A204.1 (cell line): ENCODE data around the gene MAP3K14.
"Not testable (repeated sequence)": the region's sequence is repeated elsewhere in the genome, so short reads cannot be mapped to it uniquely, and the experiment has no call there.

Experiments
- FAIRE-seq: peaks from 2 replicates; lab custom pipeline; 2012; peaks lifted over from hg19 to GRCh38; lab: Jason Lieb, UNC

MAP3K14 gene

DNA sequence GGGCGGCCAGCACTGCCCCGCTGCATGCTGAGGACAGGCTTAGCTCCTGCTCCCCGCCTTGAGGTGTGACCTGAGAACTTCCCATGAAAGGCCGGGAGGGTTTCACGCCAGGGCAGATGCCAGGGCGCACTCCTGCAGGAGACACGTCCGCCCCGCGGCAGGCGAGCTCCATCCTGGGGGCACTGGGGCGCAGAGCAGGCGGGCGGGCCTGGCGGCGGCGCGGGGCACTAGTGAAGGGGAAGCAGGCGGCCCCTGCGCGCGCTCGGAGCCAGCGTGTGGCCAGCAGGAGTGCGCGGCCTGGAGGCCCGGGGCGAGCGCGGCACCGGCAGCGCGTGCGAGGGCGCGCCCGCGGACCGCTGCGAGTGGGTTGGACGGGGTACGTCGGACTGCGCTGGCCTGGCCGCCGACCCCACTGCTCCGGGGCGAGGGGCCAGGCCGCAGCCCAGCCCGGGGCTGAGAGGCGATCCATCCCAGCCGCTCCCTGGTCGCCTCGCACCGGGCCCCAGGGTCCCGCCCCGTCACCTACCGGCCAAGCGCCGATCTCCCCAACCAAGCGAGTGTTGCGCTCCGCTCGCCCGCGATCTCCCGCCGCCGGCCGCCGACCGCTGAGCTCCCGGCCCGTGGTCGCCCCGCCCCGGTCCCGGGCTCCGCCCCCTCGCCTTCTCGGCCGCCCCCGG is at the start of gene MAP3K14:
TSS of gene MAP3K14 (minus strand) at position 587 of the 677 bp plus-strand sequence. CDS start 26,275 bp downstream, outside the sequence.
- no peak for FAIRE-seq

DNA sequence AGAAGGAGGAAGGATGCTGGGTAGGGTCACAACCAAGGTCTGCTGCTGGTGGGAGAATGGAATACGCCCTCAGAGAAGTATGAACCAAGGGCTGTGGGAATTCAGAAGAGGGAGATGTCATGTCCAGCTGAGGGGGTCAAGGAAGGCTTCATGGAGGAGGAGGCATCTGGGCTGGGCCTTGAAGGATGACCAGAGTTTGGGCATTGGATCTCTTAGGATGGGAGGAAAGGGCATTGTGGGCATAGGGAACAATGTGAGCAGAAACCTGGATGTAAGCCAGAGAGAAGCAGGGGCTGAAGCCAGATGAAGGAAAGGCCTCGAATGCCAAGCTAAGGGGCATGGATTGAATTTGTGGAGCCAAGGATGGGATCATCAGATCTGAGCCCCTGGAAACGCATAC is 49.2 kb upstream of the MAP3K14 start:
- FAIRE-seq: no peak

DNA sequence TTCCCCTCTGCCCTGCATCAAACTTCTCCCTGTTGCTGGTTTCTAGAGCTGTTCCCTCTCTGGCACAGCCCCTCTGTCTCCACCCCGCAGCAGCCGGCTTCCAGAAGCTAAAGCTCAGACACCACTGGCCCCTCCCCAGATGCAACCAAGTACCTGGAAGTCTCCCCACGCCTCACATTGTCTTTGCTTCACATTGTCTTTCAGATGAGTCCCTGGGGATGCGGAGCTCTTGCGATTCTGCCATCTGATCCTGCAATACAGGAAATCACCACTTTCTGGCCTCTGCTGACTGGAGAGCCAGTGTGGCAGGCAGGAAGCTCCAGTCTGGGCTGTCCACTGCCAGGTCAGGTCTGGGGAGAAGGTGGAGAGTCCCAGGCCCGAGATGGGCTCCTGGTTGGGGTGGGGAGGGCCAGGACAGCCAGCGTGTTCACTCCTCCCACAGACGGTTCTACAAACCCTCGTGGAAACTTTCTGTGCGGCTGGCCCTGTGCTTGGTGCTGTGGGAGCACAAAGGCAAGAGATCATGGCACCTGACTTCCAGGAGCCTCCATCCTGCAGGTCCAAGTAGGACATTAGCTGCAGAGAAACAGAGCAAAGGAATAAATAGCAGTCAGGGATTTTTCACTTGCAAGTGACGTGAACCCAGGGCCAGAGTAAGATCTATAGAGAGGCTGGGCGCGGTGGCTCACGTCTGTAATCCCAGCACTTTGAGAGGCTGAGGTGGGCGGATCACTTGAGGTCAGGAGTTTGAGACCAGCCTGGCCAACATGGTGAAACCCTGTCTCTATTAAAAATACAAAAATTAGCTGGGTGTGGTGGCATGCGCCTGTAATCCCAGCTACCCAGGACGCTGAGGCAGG is 47.9 kb upstream of the MAP3K14 start:
- no peak for FAIRE-seq

DNA sequence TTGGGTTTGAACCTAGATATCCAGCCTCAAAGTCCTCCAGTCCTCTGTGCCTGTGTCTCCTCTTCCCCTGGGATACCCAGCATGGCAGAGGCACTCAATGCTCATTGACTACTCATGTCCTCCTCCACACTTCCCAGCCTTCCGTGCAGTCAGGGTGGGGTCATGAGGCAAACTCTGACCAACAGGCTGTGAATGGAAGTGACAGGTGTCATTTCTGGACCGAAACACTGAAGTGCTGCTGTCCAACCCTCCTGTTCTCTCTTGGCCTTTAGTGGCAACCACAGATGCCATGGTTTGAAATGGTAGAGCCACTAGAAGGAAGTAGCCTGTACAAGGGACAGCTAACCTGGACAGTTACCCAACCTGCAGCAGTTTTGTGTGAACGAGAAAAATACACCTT is 46.7 kb upstream of the MAP3K14 start:
- FAIRE-seq: no peak

DNA sequence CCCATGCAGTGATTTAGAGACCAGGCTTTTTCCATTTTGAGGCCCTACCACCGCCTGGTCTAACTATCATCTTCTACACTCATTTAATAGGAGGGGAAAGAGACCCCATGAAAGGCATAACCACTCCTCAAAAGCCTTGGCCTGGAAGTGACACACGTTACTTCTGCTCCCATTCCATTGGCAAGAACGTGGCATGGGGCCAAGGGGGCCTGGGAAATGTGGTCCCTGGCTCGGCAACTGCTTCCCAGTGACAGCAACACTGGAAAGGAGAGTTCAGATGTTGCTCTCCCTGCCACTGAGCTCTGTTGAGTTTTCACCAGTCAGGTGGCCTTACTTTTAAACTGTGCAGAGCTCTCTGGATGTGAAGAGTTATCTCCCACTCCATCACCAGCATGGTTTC is 45.2 kb upstream of the MAP3K14 start:
- no peak for FAIRE-seq

DNA sequence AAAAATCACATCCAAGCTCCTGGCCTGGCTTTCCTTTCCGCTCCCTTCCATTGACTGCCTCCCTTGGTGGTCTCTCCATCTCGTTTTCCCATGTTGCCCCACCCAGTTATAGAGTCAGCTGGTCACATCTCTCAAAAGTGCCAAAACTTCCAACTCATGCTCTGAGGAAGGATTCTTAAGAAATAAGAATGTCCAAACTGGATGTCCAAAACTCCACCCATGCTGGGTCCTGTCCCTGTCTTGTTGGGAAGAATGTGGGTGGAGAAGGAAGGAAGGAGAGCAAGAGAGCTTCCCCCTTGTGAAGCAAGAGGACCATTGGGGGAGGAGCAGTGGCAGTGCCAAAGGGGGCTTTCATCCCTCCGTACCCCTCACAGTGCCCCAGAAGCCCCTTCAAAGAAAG is 44.6 kb upstream of the MAP3K14 start:
- FAIRE-seq: no peak

DNA sequence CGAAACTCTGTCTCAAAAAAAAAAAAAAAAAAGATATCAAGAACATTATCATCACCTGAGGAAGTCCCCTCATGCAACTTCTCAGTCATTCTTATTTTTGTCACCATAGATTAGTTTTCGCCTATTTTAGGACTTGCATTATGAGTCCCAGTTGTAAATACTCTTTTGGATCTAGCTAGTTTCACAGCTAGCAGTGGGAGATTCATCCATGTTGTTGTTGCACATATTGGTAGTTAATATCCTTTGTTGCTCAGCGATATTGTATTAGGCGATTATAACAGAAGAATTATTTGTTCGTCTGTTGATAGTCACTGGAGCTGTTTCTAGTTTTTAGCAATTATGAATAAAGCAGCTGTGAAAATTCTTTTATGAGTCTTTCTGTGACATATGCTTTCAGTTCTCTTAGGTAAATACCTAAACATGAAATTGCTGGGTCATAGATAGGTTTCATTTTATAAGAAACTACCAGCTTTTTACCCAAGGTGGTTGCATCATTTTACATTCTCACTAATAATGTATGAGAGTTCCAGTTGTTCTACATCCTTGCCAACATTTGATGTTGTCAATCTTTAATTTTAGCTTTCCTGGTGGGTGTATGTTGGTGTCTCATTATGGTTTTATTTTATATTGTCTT is 40.7 kb upstream of the MAP3K14 start:
- no peak for FAIRE-seq

DNA sequence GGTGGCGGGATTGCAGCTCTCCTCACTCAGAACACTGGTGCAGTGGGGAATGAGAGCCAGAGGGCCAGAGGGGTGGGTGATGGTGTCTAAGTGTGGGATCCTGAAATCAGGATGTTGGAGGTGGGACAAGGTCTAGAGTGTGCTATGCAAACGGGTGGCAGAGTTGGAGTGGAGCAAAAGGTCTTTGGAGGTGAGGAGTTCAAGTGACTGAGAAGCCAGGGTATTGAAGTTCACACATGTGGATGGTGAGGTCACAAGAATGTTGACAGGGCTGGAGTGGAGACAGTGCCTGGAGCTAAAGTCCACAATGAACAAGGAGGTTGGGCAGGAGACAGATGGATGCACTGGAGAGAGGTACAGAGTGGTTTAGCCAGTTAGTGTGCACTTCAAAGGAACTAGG is 38.3 kb upstream of the MAP3K14 start:
- FAIRE-seq: no peak

DNA sequence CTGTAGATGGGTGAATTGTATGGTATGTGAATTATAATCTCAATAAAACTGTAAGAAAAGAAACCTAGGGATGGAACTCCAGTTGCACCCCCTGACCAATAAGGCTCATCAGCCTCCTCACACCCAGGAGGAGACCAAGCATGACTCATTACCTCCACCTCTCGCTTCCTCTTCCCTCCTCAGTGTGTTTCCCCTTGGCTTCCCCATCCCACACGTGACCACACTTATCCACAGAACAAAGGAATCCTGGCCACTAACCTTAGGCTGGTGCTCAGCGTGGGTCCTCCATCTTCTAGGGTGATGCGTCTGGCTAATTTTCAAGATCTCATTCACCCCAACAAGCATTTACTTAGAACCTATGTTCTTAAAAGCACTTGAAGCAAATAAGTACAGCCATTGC is 36.2 kb upstream of the MAP3K14 start:
- no peak for FAIRE-seq

DNA sequence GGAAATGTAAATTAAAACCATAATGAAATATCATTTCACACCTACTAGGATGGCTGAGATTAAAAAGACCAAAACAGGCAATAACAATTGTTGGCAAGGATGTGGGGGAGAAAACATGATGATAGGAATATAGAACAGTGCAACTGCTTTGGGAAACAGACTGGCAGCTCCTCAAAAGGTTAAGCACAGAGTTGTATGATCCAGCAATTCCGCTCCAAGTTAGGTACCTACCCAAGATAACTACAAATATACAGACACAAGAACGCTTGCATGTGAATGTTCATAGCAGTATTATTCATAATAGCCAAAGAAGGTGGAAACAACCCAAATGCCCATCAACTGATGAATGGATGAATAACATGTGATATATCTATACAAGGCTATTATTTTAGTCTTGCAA is 35.0 kb upstream of the MAP3K14 start:
- FAIRE-seq: no peak

DNA sequence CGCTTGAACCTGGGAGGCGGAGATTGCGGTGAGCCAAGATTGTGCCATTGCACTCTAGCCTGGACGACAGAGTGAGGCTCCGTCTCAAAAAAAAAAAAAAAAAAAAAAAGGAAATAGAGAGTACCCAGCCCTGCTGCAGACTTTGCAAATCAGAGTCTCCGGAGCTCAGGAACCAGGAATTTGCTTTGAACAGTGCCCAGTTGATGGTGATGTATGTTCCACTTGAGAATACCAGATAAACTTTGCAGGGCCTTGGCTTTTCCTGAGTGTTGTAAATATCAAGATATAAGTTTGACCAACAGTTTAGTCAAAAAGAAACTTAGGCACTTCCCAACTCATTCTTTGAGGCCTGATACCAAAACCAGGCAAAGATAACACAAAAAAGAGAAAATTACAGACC is 30.6 kb upstream of the MAP3K14 start:
- FAIRE-seq: no peak

DNA sequence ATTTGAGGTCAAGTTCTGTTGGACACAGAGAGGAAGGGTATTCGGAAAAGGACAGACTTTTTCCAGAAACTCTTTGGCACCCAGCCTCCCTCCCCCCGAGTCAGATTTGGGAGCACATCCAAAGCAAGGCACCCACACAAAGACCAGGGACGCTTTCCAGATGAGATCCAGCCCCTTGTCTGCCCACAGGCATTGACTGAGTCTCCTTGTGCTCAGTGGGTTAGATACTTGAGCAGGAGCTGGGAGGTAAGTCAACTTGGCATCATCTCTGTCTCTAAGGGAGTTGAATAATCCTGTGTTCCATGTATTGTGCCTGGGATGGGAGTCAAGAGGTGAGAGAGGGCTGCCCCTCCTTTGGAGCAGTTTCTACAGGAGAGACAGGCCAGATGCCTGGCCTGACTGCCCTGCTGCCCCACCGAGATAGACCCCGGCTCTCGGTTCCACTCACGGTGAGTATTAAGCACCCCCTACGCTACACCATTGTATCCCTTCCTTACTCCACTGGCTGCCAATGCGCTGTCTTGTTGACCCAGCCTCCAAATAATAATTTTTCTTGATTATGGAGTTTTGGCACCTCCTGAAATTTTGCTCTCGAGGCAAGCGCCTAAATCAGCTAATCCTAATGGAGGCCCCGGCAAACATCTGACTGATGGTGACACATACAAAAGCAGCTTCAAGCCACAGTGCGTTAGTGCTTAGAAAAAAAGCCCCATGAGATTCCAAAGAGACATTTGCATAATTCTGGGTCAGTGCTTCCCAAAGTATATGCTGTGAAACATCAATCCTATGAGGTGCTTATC is 29.6 kb upstream of the MAP3K14 start:
- FAIRE-seq: no peak

DNA sequence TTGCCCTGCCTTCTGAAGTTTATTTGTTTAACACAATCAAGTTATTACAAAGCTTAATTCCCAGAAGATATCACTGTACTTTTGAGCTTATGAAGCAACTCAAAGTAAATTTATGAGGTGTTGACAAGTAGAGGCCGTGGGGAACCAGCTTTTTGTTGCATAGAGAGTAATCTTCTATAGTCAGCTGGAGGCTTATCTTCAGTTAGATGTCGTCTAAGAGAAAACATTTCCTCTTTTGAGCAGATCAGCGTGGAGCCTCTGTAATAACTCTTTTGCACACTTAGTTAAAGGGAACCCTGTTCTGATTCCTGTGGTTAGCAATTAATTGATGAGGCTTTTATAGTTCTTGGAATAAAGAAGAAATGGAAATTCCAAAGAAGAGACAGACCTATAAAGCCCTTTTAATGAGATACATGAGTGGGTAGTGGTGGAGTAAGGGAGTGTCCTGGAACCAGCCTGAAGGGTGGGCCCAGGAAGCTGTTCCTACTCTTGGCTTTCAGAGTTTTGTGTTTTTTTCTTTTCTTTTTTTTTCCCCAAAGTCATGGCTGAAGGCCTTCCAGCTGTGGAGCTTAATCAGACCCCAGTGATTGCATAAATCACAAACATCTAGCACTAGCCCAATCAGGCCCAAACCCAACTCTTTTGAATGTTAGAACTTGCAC is 28.9 kb upstream of the MAP3K14 start:
- FAIRE-seq: no peak

DNA sequence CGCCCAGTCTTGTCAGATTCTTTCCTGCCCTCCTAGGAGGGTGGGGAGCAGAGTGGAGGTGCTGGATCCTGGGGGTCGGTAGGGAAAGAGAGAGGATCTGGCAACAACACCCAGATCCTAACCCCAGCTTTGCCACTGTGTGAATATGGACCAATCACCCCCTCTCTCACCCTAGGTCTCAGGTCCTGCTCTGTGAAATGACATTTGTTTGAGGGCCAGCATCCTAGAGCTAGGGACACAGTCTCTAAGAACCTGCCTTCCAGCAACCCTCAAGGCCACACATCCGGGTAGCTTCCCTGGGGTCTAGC is 28.4 kb upstream of the MAP3K14 start:
- FAIRE-seq: no peak

DNA sequence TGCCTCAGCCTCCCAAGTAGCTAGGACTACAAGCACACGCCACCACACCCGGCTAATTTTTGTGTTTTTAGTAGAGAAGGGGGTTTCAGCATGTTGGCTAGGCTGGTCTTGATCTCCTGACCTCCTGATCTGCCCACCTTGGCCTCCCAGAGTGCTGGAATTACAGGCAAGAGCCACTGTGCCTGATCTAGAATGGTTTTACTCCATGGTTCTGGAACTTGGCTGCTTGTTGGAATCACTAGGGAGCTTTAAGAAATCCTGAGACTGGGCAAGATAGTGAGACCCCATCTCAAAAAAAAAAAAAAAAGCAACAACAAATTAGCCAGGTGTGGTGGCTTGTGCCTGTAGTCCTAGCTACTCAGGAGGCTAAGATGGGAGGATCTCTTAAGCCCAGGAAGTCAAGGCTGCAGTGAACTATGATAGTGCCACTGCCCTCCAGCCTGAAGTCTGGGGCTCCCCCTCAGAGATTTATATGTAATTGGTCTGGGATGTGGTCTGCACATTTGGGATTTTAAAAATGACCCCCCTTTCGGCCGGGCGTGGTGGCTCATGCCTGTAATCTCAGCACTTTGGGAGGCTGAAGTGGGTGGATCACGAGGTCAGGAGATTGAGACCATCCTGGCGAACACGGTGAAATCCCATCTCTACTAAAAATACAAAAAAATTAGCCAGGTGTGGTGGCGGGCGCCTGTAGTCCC is 27.3 kb upstream of the MAP3K14 start:
- FAIRE-seq: not testable (repeated sequence)

DNA sequence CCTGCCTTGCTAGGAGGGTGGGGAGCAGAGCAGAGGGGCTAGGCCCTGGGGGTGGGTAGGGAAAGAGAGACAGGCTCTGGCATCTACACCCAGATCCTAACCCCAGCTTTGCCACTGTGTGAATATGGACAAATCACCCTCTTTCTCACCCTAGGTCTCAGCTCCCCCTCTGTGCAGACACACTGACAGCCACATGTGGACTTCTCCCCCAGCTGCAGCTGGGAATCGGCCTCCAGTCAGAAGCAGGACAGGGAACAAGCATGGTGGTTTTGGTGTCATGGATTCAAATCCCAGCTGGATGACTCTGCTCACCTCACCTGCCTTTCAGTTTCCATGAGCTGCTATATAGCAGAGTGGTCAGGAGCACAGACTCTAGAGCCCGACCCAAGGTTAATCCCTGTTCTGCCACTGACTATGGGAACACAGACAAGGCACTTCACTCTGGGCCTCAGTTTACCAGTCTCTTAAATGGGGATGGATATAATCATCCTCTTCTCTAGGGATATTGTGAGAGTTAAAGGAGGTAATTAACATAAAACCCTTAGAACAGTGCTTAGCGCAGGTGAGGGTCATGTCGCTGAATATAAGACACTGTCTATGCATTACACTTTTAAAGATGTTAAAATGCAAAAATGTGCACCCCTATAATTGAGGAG is 26.2 kb upstream of the MAP3K14 start:
- FAIRE-seq: no peak

DNA sequence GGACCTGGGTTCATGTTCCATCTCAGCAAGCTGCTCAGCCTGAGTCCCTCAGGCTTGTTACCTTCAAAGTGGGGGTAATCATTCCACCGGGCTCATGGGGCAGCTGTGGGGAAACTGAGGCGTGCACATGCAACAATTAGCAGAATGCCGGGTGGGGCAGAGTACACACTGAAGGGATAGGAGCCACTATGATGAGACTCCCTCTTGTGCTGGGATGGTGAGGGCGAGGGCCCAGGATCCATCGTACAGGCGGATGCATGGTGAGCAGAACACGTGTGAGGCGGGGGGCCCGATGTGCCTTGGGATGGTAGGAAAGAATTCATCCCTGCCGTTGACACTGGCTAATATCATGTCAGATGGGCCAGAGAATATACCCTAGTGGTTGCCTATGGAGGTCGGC is 25.5 kb upstream of the MAP3K14 start:
- FAIRE-seq: no peak

DNA sequence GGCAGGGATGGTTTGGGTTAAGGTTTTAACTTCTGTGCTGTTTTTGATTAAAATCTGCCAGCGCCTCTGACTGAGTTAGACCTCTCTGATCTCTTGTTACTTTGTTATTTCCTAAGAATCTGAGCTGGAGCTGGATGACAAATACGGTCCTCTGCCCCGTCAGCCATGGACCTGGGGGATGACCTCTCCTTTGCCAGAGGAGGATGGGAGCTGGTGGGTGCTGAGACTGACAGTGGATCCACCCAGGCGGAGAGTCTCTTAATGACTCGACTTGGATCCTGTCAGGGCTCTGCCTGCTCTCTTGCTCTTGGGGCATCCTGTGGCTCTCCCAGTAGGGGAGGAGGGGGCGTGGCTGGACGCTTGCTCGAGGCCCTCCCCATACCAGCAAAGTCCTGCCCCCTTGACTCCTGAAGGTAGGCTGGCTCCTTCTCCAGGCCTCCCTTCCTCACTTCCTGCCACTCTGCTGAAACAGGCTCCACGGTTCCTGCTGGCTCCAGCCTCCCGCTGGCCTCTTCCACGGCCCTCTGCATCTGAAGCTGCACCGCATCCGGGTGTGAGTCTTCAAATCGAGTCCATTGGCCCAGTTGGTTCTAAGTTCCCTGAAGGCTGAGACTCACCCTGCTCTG is 24.8 kb upstream of the MAP3K14 start:
- no peak for FAIRE-seq

DNA sequence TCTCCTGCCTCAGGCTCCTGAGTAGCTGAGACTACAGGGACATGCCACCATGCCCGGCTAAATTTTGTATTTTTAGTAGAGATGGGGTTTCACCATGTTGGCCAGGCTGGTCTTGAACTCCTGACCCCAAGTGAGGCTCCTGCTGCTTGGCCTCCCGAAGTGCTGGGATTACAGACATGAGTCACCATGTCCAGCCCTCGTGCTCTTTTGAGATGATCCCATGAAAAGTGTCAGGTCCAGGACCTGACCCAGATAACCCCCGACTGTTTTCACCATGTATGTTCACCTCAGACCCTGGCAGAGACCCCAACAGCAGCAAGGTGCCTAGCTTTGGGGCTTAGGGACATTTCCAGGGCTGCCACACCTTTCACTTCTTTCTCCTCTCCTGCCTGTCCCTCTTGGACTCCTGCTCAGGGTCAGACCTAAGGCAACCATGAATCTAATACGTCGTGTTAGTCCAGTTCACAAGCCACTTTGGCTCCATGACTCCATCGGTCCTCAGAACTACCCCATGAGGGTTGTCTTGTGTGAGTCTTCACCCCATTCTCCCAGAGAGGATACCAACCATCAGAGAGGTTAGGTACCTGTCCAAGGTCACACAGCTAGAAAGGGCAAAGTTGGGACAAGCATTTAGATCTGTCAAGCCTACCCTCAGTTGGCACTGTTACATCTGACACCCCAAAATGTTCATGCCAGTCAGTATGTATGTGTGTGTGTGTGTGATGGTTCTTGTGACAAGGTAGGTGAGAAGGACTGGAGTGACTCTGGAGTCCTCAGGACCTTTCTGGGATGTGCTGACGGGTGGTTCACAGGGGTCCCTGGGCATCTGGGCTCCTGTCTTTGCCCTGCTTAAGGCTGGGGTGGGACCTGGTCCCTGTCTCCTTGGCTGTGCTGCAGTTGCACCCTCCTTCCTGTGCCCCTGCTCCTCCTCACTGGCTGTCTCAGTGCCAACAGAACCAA is 23.1 kb upstream of the MAP3K14 start:
- no peak for FAIRE-seq
